HepG2 (cell line): ENCODE measurements around the gene SYAP1.
"Not testable (repeated sequence)": the region's sequence is repeated elsewhere in the genome, so short reads cannot be mapped to it uniquely, and the experiment has no call there.

Experiments used
- CHD4 ChIP-seq: fragments of 200-600 bp; sonication (generic); IDR thresholded peaks from 2 replicates; pipeline ENCODE4 v1.7.0; 2017; ENCODE audit warnings: mild to moderate bottlenecking, low read length, borderline replicate concordance
- NCOA2 ChIP-seq: sonication (generic); formaldehyde crosslinking; IDR thresholded peaks from 2 replicates; pipeline ENCODE4 v1.8.0; 2022; ENCODE audit warnings: inconsistent platforms
- TERF1 ChIP-seq: sonication (generic); formaldehyde crosslinking; IDR thresholded peaks from 2 replicates; pipeline ENCODE4 v1.8.0; 2022; ENCODE audit warnings: mild to moderate bottlenecking, missing genetic modification reagents, moderate library complexity
- ZBTB10 ChIP-seq: sonication (generic); formaldehyde crosslinking; IDR thresholded peaks from 2 replicates; pipeline ENCODE4 v1.4.0; 2020; ENCODE audit warnings: missing genetic modification reagents, borderline replicate concordance
- ZNF460 ChIP-seq: sonication (generic); formaldehyde crosslinking; IDR thresholded peaks from 2 replicates; pipeline ENCODE4 v1.5.1; 2020; ENCODE audit warnings: missing genetic modification reagents, mild to moderate bottlenecking, borderline replicate concordance

GRCh38 chrX:16726347-16726988, 7.1 kb downstream of the SYAP1 start:
- TF ChIP-seq NCOA2 (CRISPR knock-in tag); CHD4; ZNF460 (CRISPR knock-in tag); ZBTB10 (CRISPR knock-in tag); TERF1 (CRISPR knock-in tag): not testable (repeated sequence)
